ENCODE measurements around the gene PRR30.
"Not testable (repeated sequence)": the region's sequence is repeated elsewhere in the genome, so short reads cannot be mapped to it uniquely, and the experiment has no call there.

- TF ChIP-seq CTCF, POLR2A (IDR thresholded peaks at IDR 0.05): not testable (repeated sequence)
Observed at GRCh38 chr2:27111392-27112078, 27.7 kb downstream of the PRR30 start.
